ENCODE measurements around the gene PSMG2.

GRCh38 chr18:12656605-12656937 is 46.3 kb upstream of the PSMG2 start:
- TF ChIP-seq CTCF (IDR thresholded peaks at IDR 0.05; ENCODE audit: borderline replicate concordance, extremely low read depth, low read length, poor library complexity, severe bottlenecking) (no peak), EZH2 (IDR thresholded peaks at IDR 0.05; ENCODE audit: borderline replicate concordance, low read depth, low read length, severe bottlenecking) (no peak)

Data from DND-41 (cell line).